OCI-LY7 (cell line): ENCODE results near the gene FTO. TPM values are rescaled to one million over a fixed set of nuclear protein-coding genes. Genes with fewer than 3 reads are reported as not detected.

ENCODE experiments used
- BruUV-seq: library from RNA; stranded (reverse); fragments of 400-500 nt; replicated peaks from 2 replicates; lab custom pipeline; 2021; lab: Mats Ljungman, UMichigan
- CTCF ChIA-PET: fragments of 300-600 bp; sonication (Branson Sonifier 250); formaldehyde crosslinking; loops from one replicate; lab custom pipeline; 2022; ENCODE audit warnings: antibody characterized with exemption; ENCODE audit not compliant: unreplicated experiment; lab: Charles Lee
- POLR2A ChIA-PET: fragments of 300-600 bp; sonication (Branson Sonifier 250); formaldehyde crosslinking; loops from one replicate; lab custom pipeline; 2022; ENCODE audit warnings: antibody characterized with exemption; lab: Charles Lee
- DNase-seq: peaks from one replicate; pipeline ENCODE4 v3.0.0-alpha.2; 2015; ENCODE audit warnings: low spot score
- H2AFZ ChIP-seq: fragments of 200-600 bp; sonication (generic), shearing (Covaris generic); 2 replicates; pipeline ENCODE4 v1.6.1; 2014; ENCODE audit warnings: mild to moderate bottlenecking, antibody characterized with exemption, low read length, moderate library complexity
- H3K27ac ChIP-seq: fragments of 200-600 bp; sonication (generic); 2 replicates; pipeline ENCODE4 v1.5.1; 2014; ENCODE audit warnings: mixed run types, low read depth, mild to moderate bottlenecking, moderate library complexity, low read length, inconsistent platforms; ENCODE audit not compliant: poor library complexity, severe bottlenecking
- H3K36me3 ChIP-seq: fragments of 200-600 bp; sonication (generic); 2 replicates; pipeline ENCODE4 v1.6.1; 2014; ENCODE audit warnings: mild to moderate bottlenecking, antibody characterized with exemption, low read length, moderate library complexity, mixed read lengths; ENCODE audit not compliant: insufficient read depth
- H3K4me1 ChIP-seq: fragments of 200-600 bp; sonication (generic); 2 replicates; pipeline ENCODE4 v1.5.1; 2014; ENCODE audit warnings: mild to moderate bottlenecking, low read length; ENCODE audit not compliant: insufficient read depth, poor library complexity, severe bottlenecking
- H3K4me2 ChIP-seq: fragments of 200-600 bp; sonication (generic); 2 replicates; pipeline ENCODE4 v1.6.1; 2014; ENCODE audit warnings: mild to moderate bottlenecking, low read length
- H3K4me3 ChIP-seq: fragments of 200-600 bp; sonication (generic); 2 replicates; pipeline ENCODE4 v1.5.1; 2014; ENCODE audit warnings: mild to moderate bottlenecking, low read depth, low read length; ENCODE audit not compliant: poor library complexity, severe bottlenecking
- H3K79me2 ChIP-seq: fragments of 200-600 bp; sonication (generic); 2 replicates; pipeline ENCODE4 v1.6.1; 2016; ENCODE audit warnings: low read depth, mild to moderate bottlenecking, low read length, moderate library complexity, mixed read lengths; ENCODE audit not compliant: insufficient read depth
- H3K9me2 ChIP-seq: fragments of 200-600 bp; sonication (generic); 2 replicates; pipeline ENCODE4 v1.6.1; 2016; ENCODE audit warnings: mild to moderate bottlenecking, low read length, mixed read lengths; ENCODE audit not compliant: insufficient read depth
- H3K9me3 ChIP-seq: fragments of 200-600 bp; sonication (generic); 2 replicates; pipeline ENCODE4 v1.6.1; 2014; ENCODE audit warnings: mild to moderate bottlenecking, mixed run types, low read length, mixed read lengths
- H4K20me1 ChIP-seq: fragments of 200-600 bp; sonication (generic); 2 replicates; pipeline ENCODE4 v1.6.1; 2014; ENCODE audit warnings: mild to moderate bottlenecking, antibody characterized with exemption, low read length, moderate library complexity, mixed read lengths; ENCODE audit not compliant: insufficient read depth
- EZH2phosphoT487 ChIP-seq: fragments of 200-600 bp; sonication (generic); IDR thresholded peaks from 2 replicates; pipeline ENCODE4 v1.6.1; 2018; ENCODE audit warnings: low read depth, borderline replicate concordance, mild to moderate bottlenecking, mixed run types, antibody characterized with exemption, low read length, moderate library complexity, mixed read lengths
- intact Hi-C: fragments of 100-400 bp; cut with micrococcal nuclease; formaldehyde crosslinking; loops from one replicate; pipeline ENCODE4 v1.10.0; 2022; ENCODE audit not compliant: unreplicated experiment
- total RNA-seq, 2 experiments: library from RNA; depleted of rRNA in 1 of 2; stranded (reverse); fragments of >200 nt in 1 of 2; shearing (Covaris generic) in 1 of 2; gene quantifications; 2 replicates each; pipeline ENCODE4 v1.2.3, GENCODE V29; 2014 to 2022
- TF ChIP-seq, protein P1 (sequence below): fragments of 200-600 bp; sonication (generic); conservative IDR thresholded peaks from 2 replicates; pipeline ENCODE4 v1.5.1; 2014; ENCODE audit warnings: mild to moderate bottlenecking, antibody characterized with exemption, low read length, moderate library complexity, mixed read lengths

FTO gene
- total RNA-seq, 2 experiments from 2014 or later: 57.1 to 68.0 TPM

DNA sequence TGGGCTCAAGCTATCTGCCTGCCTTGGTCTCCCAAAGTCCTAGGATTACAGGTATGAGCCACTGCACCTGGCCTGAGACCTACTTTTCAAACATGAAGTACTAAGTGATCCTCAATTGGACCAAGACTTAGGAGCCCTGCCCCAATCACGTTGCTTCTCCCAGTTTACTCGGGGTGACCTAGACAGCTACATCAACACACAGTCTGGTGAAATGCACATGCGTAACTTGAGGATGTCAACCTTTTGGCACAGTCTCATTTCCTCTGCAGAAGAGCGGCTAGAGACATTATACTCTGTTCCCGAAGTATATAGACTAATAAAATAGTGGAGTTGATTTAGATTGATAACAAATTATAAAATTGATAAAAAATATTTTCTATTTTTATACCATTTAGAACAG is 17.1 kb downstream of the FTO start:
- CTCF ChIA-PET: no interaction called here
- Histone ChIP-seq H3K79me2 (peaks cover 23% of the 10 kb centered on the region), H3K27ac (no peak overlapping the region), H3K4me2 (no peak overlapping the region), H4K20me1 (peaks cover 9% of the 10 kb centered on the region; the same call in 1 of the 2 replicates), H3K4me1 (no peaks in the 10 kb centered on the region), H3K9me3 (no peaks in the 10 kb centered on the region), H3K9me2 (no peaks in the 10 kb centered on the region), H3K4me3 (no peak overlapping the region), H3K36me3 (no peaks in the 10 kb centered on the region), H2AFZ (no peak overlapping the region)
- BruUV-seq: no TSS peak
- DNase-seq: no peak
- POLR2A ChIA-PET: no interaction called here
- TF ChIP-seq, protein P1, sequence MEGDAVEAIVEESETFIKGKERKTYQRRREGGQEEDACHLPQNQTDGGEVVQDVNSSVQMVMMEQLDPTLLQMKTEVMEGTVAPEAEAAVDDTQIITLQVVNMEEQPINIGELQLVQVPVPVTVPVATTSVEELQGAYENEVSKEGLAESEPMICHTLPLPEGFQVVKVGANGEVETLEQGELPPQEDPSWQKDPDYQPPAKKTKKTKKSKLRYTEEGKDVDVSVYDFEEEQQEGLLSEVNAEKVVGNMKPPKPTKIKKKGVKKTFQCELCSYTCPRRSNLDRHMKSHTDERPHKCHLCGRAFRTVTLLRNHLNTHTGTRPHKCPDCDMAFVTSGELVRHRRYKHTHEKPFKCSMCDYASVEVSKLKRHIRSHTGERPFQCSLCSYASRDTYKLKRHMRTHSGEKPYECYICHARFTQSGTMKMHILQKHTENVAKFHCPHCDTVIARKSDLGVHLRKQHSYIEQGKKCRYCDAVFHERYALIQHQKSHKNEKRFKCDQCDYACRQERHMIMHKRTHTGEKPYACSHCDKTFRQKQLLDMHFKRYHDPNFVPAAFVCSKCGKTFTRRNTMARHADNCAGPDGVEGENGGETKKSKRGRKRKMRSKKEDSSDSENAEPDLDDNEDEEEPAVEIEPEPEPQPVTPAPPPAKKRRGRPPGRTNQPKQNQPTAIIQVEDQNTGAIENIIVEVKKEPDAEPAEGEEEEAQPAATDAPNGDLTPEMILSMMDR: no peak
- TF ChIP-seq EZH2phosphoT487: no peak
- intact Hi-C loops: no loop called here

DNA sequence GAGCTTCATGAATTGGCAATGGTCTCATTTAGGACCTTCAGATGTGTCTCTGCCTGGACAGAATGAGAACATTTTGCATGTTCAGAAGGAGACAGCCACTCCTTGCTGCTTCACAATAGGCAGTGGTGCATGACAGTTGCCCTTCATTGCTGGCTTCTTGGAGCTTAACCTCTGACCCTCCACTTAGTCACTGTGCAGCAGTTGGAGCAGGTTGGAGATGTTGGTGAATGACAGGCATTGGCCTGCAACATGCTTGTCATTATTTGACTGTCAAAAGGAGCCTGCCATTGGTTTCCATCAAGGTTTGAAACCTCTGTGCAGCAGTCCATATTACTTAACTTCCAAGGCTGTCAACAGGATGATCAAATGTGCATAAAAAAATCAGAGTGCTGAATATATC is 22.7 kb downstream of the FTO start:
- Histone ChIP-seq H3K79me2 (peaks cover 10% of the 10 kb centered on the region; the same call in 1 of the 2 replicates), H3K27ac (no peak overlapping the region)

DNA sequence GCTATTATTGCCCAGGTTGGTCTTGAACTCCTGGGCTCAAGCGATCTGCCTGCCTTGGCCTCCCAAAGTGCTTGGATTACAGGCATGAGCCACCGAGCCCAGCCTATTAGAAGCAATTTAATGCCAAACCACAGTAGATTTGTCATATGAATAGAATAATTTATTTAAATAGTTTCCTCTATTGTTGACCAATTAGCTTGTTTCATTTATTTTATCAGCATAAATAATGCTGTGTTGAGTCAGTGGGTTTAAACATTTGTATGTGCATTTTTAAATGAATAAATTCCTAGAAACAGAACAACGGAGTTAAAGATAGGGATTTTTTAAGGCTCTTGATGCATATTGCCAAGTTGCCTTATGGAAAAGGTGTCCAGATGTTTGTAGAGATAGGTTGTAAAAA is 26.7 kb downstream of the FTO start:
- no peak overlapping the region for H3K4me3 ChIP-seq
- ChIA-PET POLR2A (no interaction called here), CTCF (no interaction called here)
- H2AFZ ChIP-seq: no peak overlapping the region
- TF ChIP-seq, protein P1: no peak
- TF ChIP-seq EZH2phosphoT487: no peak
- no peaks in the 10 kb centered on the region for H3K9me2 ChIP-seq
- no peak for DNase-seq
- intact Hi-C loops: no loop called here
- no peak overlapping the region for H3K4me2 ChIP-seq
- no peaks in the 10 kb centered on the region for H3K36me3 ChIP-seq
- BruUV-seq: no TSS peak
- H3K9me3 ChIP-seq: no peaks in the 10 kb centered on the region
- H4K20me1 ChIP-seq: peaks cover 13% of the 10 kb centered on the region; the same call in 1 of the 2 replicates
- peaks cover 10% of the 10 kb centered on the region; the same call in 1 of the 2 replicates for H3K79me2 ChIP-seq
- no peak overlapping the region for H3K27ac ChIP-seq
- H3K4me1 ChIP-seq: no peaks in the 10 kb centered on the region

More for the DNA sequence above, 22.7 kb downstream of the FTO start:
- TF ChIP-seq EZH2phosphoT487: no peak
- TF ChIP-seq, protein P1: no peak
- ChIA-PET CTCF (no interaction called here), POLR2A (no interaction called here)
- no peaks in the 10 kb centered on the region for H3K9me3 ChIP-seq
- intact Hi-C loops: no loop called here
- no peaks in the 10 kb centered on the region for H3K9me2 ChIP-seq
- no peak for DNase-seq
- H3K4me2 ChIP-seq: no peak overlapping the region
- H4K20me1 ChIP-seq: peaks cover 13% of the 10 kb centered on the region; the same call in 1 of the 2 replicates
- no peak overlapping the region for H2AFZ ChIP-seq
- H3K4me3 ChIP-seq: no peak overlapping the region
- H3K4me1 ChIP-seq: no peaks in the 10 kb centered on the region
- BruUV-seq: no TSS peak
- H3K36me3 ChIP-seq: no peaks in the 10 kb centered on the region
